SK-N-SH treated with all-trans-retinoic acid at 6 μM for 48 hours (cell line): ENCODE data around the gene ISG20.
A peak's percentile ranks its signal among the peaks of the same experiment; 100 is the strongest.

Experiments used
- ATAC-seq: fragments of 200-7000 bp; cut with Tn5 transposase; 3 replicates; pipeline ENCODE4 v1.9.1; 2020; ENCODE audit warnings: mild to moderate bottlenecking, moderate library complexity
- ARNTL ChIP-seq: fragments of 450-650 bp; formaldehyde crosslinking; IDR thresholded peaks from 2 replicates; pipeline ENCODE4 v1.5.0; 2020; ENCODE audit warnings: low read depth, mild to moderate bottlenecking, moderate library complexity, borderline replicate concordance
- BACH2 ChIP-seq: fragments of 250-450 bp; sonication (Bioruptor Pico); IDR thresholded peaks from 2 replicates; pipeline ENCODE4 v1.9.0; 2021; ENCODE audit warnings: mild to moderate bottlenecking, borderline replicate concordance
- CREB5 ChIP-seq: fragments of 250-450 bp; sonication (Bioruptor Pico); IDR thresholded peaks from 2 replicates; pipeline ENCODE4 v1.5.1; 2020; ENCODE audit warnings: low read depth, mild to moderate bottlenecking, moderate library complexity
- CSDC2 ChIP-seq: fragments of 250-450 bp; sonication (Bioruptor Pico); IDR thresholded peaks from 2 replicates; pipeline ENCODE4 v1.5.0; 2020; ENCODE audit warnings: mild to moderate bottlenecking, moderate library complexity
- ESRRG ChIP-seq: fragments of 250-450 bp; sonication (Bioruptor Pico); IDR thresholded peaks from 2 replicates; pipeline ENCODE4 v1.6.1; 2021; ENCODE audit warnings: mild to moderate bottlenecking
- GLIS3 ChIP-seq: fragments of 250-450 bp; sonication (Bioruptor Pico); IDR thresholded peaks from 2 replicates; pipeline ENCODE4 v1.5.0; 2020; ENCODE audit warnings: mild to moderate bottlenecking, moderate library complexity
- ISL1 ChIP-seq: fragments of 250-450 bp; sonication (Bioruptor Pico); IDR thresholded peaks from 2 replicates; pipeline ENCODE4 v2.1.2; 2022; ENCODE audit warnings: mild to moderate bottlenecking, moderate library complexity
- OSR1 ChIP-seq: fragments of 250-450 bp; sonication (Bioruptor Pico); IDR thresholded peaks from 2 replicates; pipeline ENCODE4 v1.8.0; 2022; ENCODE audit warnings: moderate library complexity, mild to moderate bottlenecking, inconsistent platforms
- PATZ1 ChIP-seq: fragments of 250-450 bp; sonication (Bioruptor Pico); IDR thresholded peaks from 2 replicates; pipeline ENCODE4 v1.8.0; 2020; ENCODE audit warnings: mild to moderate bottlenecking, moderate library complexity, borderline replicate concordance
- PPARA ChIP-seq: fragments of 250-450 bp; sonication (Bioruptor Pico); IDR thresholded peaks from 2 replicates; pipeline ENCODE4 v1.5.0; 2020; ENCODE audit warnings: mild to moderate bottlenecking, borderline replicate concordance
- RARB ChIP-seq: fragments of 250-450 bp; sonication (Bioruptor Pico); IDR thresholded peaks from 2 replicates; pipeline ENCODE4 v1.8.0; 2021; ENCODE audit warnings: mild to moderate bottlenecking, moderate library complexity
- SNAI2 ChIP-seq: fragments of 250-450 bp; sonication (Bioruptor Pico); IDR thresholded peaks from 2 replicates; pipeline ENCODE4 v1.5.0; 2020; ENCODE audit warnings: mild to moderate bottlenecking, moderate library complexity
- TCF4 ChIP-seq: fragments of 250-450 bp; sonication (Bioruptor Pico); IDR thresholded peaks from 2 replicates; pipeline ENCODE4 v1.8.0; 2021; ENCODE audit warnings: mild to moderate bottlenecking, moderate library complexity, borderline replicate concordance
- TOX ChIP-seq: fragments of 250-450 bp; sonication (Bioruptor Pico); IDR thresholded peaks from 2 replicates; pipeline ENCODE4 v1.8.0; 2021; ENCODE audit warnings: mild to moderate bottlenecking, moderate library complexity, borderline replicate concordance
- ZC3H10 ChIP-seq: fragments of 250-450 bp; sonication (Bioruptor Pico); IDR thresholded peaks from 2 replicates; pipeline ENCODE4 v1.5.1; 2021; ENCODE audit warnings: mild to moderate bottlenecking, moderate library complexity
- ZFP3 ChIP-seq: fragments of 250-450 bp; sonication (Bioruptor Pico); IDR thresholded peaks from 2 replicates; pipeline ENCODE4 v1.5.0; 2020; ENCODE audit warnings: mild to moderate bottlenecking, moderate library complexity
- ZFP30 ChIP-seq: fragments of 450-650 bp; formaldehyde crosslinking; IDR thresholded peaks from 2 replicates; pipeline ENCODE4 v1.5.0; 2022; ENCODE audit warnings: mild to moderate bottlenecking, moderate library complexity
- ZNF565 ChIP-seq: fragments of 450-650 bp; formaldehyde crosslinking; conservative IDR thresholded peaks from 2 replicates; pipeline ENCODE4 v1.5.0; 2020; ENCODE audit warnings: low read depth, mild to moderate bottlenecking, moderate library complexity
- ZNF70 ChIP-seq: fragments of 450-650 bp; formaldehyde crosslinking; IDR thresholded peaks from 2 replicates; pipeline ENCODE4 v1.5.0; 2020; ENCODE audit warnings: mild to moderate bottlenecking, moderate library complexity
- ZNF8 ChIP-seq: fragments of 450-650 bp; formaldehyde crosslinking; IDR thresholded peaks from 2 replicates; pipeline ENCODE4 v1.5.0; 2020; ENCODE audit warnings: mild to moderate bottlenecking, moderate library complexity
- TF ChIP-seq, protein P1 (sequence below): fragments of 250-450 bp; sonication (Bioruptor Pico); IDR thresholded peaks from 2 replicates; pipeline ENCODE4 v1.5.1; 2021; ENCODE audit warnings: mild to moderate bottlenecking, moderate library complexity

ISG20 gene

GRCh38 chr15:88655800-88656488, 17.1 kb downstream of the ISG20 start:
- ATAC-seq, result no peak
- TF ChIP-seq PPARA (CRISPR knock-in tag) (no peak), ZFP3 (CRISPR knock-in tag) (no peak), ZNF70 (no peak), TCF4 (CRISPR knock-in tag) (no peak), RARB (CRISPR knock-in tag) (no peak), ZFP30 (CRISPR knock-in tag) (no peak), GLIS3 (CRISPR knock-in tag) (no peak), TOX (CRISPR knock-in tag) (no peak), SNAI2 (CRISPR knock-in tag) (no peak), ESRRG (CRISPR knock-in tag) (no peak), BACH2 (CRISPR knock-in tag) (no peak)

DNA sequence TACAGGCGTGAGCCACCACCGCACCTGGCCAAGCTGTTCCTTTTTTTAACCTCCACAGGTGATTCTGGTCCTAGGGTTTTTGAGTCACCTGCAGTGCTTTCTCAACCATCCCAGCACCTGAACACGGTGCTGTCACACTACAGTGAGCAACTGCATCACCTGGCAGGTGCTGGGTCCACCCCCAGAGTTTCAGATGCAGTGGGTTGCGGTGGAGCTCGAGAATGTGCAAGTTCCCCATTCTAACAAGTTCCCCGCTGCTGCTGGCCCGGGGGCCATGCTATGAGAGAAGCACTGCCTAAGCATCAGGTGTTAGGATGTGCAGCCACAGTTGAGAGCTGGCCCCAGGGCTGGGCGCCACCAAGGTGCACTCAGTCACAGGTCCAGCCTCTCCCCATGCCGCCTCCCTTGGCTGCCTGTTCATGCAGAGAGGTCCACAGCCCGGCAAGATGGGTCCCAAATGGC, 18.0 kb downstream of the ISG20 start:
- no peak for TF ChIP-seq GLIS3 (CRISPR knock-in tag)
- TF ChIP-seq CREB5, result no peak
- no peak for TF ChIP-seq TCF4 (CRISPR knock-in tag)
- no peak for TF ChIP-seq ZC3H10 (CRISPR knock-in tag)
- TF ChIP-seq, protein P1, sequence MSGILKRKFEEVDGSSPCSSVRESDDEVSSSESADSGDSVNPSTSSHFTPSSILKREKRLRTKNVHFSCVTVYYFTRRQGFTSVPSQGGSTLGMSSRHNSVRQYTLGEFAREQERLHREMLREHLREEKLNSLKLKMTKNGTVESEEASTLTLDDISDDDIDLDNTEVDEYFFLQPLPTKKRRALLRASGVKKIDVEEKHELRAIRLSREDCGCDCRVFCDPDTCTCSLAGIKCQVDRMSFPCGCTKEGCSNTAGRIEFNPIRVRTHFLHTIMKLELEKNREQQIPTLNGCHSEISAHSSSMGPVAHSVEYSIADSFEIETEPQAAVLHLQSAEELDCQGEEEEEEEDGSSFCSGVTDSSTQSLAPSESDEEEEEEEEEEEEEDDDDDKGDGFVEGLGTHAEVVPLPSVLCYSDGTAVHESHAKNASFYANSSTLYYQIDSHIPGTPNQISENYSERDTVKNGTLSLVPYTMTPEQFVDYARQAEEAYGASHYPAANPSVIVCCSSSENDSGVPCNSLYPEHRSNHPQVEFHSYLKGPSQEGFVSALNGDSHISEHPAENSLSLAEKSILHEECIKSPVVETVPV (CRISPR knock-in tag), result no peak
- TF ChIP-seq ZNF8, result no peak
- ATAC-seq, result no peak

- no peak for TF ChIP-seq SNAI2 (CRISPR knock-in tag)
- no peak for TF ChIP-seq CSDC2 (CRISPR knock-in tag)
- no peak for TF ChIP-seq ZFP30 (CRISPR knock-in tag)
- no peak for TF ChIP-seq TOX (CRISPR knock-in tag)
- TF ChIP-seq TCF4 (CRISPR knock-in tag), result no peak
- no peak for TF ChIP-seq ZC3H10 (CRISPR knock-in tag)
- TF ChIP-seq CREB5, result no peak
- no peak for TF ChIP-seq PATZ1 (CRISPR knock-in tag)
- no peak for TF ChIP-seq ZNF565 (CRISPR knock-in tag)
- TF ChIP-seq PPARA (CRISPR knock-in tag), result no peak
- no peak for TF ChIP-seq ZNF8
- ATAC-seq, result peak; percentile 86
Measured at GRCh38 chr15:88657326-88658069, 18.7 kb downstream of the ISG20 start.

- no peak; the same call in 2 of the 3 replicates for ATAC-seq
- no peak for TF ChIP-seq RARB (CRISPR knock-in tag)
- no peak for TF ChIP-seq BACH2 (CRISPR knock-in tag)
- no peak for TF ChIP-seq TCF4 (CRISPR knock-in tag)
- no peak for TF ChIP-seq PATZ1 (CRISPR knock-in tag)
- no peak for TF ChIP-seq ARNTL (CRISPR knock-in tag)
- no peak for TF ChIP-seq GLIS3 (CRISPR knock-in tag)
- TF ChIP-seq ZNF8, result no peak
- no peak for TF ChIP-seq OSR1 (CRISPR knock-in tag)
- TF ChIP-seq PPARA (CRISPR knock-in tag), result no peak
- TF ChIP-seq ISL1 (CRISPR knock-in tag), result no peak
- no peak for TF ChIP-seq CSDC2 (CRISPR knock-in tag)
- no peak for TF ChIP-seq SNAI2 (CRISPR knock-in tag)
- no peak for TF ChIP-seq TOX (CRISPR knock-in tag)
- TF ChIP-seq CREB5, result no peak
Measured at GRCh38 chr15:88658070-88658965, 19.5 kb downstream of the ISG20 start.
